Measurements from ENCODE around the gene ZNF609.
"Not testable (repeated sequence)": the region's sequence is repeated elsewhere in the genome, so short reads cannot be mapped to it uniquely, and the experiment has no call there.

Gene ZNF609

DNA sequence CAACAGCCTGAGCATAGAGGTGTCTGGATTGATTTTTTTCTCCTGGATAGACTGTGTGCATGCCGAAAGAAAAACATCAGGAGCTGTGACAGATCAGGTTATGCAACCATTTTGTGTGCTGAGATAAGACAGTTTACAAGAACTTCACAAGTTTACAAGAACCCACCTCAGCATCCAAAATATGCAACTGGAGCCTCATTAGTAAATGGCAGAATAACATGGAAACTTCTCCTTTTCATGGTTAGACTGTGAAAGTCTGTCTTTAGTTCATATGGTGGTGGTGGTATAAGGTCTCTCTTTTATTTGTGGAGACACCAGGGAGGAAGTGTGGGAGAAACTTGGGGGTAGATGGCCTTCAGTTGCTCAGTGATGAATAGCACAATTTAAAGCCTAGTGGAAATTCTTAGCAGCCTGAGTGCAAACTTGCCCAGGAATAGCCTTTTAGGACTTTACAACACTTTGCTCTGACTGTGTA lies 3.7 kb upstream of the ZNF609 start:
- DNase-seq, result no peak

DNA sequence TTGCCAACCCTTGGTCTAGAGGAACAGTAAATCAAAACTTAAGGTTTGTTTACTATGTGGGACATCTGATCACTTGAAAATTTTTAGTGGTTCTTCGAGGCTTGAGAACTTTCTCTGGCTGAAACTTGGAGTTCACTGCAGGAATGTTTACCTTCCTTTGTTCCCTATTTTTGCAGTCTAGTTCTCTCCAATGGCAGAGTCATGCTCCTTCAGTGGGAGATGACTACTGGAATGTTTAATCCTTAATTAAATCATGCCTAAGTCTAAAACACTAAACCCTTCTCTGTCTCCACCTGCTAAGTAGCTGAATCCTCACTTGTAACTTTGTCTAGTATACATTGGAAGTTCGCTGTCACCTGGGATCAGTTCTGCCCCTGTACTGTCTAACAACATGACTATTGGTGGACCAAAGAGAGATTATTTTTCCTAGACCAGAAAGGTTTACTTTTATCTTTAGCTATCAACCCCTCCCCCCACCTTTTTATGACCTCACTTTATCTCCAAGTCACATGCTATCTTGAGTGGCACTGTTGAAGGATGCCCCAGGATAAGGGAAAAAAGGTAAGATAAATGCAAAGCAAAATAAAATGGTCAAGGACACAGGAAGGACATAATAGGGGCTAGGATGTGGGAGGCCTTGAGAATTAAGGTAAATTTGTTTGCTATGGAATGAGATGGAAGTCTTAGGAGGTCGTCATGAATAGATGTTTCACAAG lies 1.2 kb upstream of the ZNF609 start:
- DNase-seq, result no peak

DNA sequence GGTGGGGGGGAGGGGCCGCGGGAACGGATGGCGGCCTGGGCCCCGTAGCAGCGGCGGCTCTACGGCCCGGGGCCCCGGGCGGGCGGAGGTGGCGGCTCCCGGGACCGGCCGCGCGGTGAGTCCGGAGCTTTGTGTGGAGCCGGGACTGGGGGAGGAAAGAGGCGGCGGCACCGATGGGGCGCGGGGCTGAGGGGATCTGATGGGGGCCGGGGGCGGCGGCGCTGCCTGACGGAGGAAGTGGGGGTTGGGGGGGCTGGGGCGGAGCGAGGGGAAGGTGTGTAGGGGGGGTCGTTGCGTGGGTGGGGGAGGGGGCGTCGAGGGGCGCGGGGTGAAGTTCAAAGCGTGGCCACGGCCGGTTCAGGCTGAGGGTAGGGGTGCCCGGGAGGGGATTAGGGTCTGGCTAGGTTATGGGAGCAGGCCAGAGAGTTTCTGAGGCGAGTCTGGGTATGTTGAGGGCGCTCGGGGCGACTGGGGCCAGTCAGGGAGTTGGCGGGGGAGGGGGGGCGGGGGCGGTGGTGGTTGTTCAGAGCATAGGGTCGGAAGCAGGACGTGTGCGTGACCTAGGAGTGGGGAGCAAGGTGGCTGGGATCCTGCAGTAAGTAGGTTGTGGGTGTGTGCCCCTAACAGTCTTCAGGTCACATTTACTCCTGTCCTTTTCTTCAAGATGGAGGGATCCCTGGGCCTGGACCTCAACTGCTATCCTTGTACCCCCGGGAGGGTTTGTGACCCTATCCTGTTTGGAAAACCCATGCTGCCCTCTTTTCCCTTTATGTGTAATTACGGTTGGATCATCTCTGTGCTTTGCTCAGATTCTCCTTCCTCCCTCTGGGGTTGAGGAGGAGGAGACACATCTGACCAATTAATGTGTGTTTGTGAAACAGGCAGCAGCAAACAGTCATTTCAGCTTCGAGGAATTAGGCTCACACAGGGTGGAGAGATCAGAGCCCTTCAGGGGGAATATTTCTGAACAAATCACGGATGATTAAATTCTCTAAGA lies 644 bp downstream of the ZNF609 start:
- no peak for DNase-seq

DNA sequence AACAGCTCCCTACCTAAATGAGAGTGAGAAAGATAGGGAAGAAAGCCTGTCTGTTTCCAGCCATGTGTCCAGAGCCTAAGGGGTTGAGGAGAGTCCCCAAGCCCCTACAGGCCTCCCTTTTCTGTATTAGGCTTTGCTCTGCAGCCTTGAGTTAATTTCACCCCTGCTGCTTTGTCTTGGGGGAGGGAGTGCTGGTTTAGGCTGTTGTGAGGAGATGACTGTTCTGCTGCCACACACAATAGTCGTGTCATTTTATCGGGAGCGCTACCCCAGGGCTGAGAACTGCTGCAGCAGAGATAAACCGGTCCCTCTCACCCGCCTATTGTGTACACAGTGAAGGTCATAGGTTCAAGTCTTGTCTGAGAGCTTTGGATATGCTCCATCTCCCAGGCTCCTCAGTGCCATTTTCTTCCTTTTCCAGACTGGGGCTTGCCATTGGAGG lies 1.4 kb downstream of the ZNF609 start:
- DNase-seq, result no peak

DNA sequence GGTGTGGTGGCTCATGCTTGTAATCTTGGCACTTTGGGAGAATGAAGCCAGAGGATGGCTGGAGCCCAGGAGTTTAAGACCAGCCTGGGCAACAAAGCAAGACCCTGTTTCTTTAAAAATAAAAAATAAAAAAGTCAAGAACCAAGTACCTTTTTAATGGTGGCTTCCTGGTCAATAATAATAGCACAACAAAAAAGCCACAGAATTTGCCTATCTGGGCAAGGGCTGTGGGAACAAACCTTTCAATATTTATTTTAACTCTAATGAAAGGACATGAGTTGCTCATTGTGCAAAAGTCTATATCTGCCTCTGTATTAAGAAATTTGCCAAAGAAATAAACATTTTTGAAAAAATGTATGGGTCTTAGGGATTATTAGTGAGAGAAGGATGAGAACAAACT lies 2.1 kb downstream of the ZNF609 start:
- DNase-seq, result no peak

DNA sequence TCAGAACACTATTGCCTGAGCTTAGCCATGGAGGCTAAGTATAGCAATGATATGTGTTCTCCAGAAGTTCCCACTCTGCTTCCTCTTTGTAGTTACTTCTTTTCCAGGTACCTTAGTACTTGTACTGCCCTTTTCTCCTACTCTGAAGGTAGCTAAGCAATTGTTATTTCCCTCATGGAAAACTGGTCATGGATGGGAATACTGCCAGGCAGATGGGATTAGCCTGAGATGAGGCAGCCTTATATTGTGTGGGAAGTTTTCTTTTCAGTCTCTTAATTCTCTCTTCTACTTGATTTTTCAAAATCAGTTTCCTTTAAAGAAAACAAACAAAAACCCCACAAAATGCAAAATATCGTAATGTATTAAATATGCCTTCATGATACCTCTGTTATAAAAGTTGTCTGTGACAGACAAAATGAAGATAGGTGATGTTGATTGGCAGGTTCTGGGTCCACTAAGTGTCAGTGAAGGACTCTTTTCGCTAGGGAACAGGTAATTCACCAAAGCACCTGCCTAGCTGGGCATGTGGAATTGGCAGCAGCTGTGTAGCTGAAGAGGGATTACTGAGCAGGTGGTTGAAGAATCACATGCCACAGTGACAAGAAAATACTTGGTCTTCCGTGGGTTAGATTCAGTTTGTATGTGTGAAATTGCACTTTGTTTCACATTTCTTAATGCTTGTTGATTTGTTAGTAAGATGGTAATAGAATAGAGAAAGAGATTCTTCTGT lies 4.1 kb downstream of the ZNF609 start:
- no peak for DNase-seq

DNA sequence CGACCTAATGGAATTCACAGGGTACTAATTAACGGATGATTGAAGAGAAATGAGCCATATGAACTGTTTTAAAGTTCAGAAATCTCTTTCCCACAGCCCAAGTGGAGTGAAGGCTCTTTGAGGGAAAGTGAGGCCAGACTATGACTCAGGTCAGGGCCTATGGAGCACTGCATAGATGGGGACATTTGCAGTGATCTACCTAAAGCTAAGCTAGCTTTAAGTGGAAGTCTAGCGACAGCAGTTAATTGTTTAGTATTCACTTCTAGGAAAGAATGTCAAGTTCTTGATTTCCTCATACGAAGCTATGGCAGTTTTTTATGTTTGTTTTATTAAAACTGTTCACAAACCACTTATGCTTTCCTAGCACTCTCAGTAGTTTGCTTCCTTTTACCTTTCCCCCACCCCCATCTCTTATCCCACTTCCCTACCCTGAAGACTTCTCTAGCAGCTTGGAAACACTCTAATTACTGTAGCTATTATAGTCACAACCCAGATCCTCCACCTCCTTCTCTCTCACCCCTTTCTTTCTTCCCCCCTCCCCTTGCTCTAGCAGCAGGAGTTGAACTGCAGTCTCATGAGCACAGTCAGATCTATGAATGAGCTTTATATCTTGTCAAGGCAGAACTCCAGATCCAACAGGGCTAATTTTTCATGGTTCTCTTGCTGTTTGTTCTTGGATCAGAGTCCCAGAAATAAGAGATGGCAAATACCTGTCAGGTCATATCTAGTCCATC lies 6.2 kb downstream of the ZNF609 start:
- no peak for DNase-seq

DNA sequence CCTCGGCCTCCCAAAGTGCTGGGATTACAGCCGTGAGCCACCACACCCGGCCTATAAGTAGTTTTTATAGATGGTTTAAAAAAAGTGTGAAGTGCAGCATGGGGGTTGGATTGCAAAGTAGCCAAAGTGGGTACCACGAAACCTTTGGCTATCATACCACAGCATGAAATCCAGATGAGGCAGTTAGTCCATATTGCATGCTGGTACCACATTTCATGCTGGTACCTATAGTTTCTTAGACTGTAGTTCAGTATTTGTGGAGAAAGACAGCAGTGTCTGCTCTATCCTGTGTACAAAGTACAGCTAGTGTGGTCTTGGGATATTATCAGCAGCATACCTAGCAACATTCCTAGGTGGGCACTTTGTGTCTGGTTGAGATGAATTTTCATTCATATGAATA lies 11.8 kb downstream of the ZNF609 start:
- DNase-seq, result no peak

DNA sequence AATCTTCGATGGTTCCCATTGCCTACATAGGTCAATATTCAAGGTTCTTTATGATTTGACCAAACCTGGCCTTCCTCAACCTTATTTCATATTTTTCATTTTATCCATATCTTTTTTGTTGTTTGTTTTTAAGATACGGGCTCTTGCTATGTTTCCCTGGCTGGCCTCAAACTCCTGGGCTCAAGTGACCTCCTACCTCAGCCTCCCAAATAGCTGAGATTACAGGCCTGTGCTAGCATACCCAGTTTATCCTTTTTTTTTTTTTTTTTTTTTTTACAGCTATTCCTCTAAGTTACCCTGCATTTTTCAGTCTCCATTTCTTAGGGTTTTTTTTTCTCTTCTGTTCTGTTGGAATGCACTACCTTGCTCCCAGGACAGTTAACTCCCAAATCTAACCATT lies 14.5 kb downstream of the ZNF609 start:
- DNase-seq, result no peak

DNA sequence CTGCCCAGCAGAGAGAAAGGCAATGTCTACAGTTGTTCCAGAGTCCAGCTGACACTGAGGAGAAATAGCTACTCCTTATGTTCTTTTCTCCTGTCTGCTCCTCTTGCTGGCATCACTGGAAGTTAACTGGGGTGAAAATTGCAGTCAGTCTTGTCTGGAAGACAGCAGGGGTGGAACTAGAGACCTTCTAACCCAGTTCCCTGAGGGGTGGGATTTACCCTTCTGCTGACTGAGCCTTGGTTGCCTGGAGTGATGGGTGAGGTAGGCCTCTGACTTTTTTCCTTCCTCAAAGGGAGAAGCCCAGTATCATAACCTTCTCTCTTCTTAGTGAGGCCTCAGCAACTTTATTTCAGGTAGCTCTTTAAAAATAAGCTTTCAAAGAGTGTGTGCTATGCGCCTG lies 16.2 kb downstream of the ZNF609 start:
- DNase-seq, result no peak

DNA sequence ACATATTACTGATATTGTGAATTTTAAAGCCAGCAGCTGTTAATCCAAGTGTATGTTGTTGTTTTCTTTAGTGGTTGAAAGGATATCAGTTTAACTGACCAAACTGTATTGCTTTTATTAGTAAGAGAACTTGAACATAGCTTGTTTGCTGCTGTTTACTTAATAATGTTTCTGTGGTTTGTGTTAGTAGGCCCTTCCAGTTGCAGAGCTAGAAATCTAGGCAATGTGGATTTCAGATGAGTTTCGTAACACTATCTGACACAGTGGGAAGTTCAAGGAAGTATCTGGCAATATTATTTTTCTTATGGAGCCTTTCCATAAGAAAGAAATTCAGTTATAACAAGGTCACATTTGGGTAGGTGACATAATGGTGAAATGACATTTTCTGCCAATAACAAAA lies 18.5 kb downstream of the ZNF609 start:
- no peak for DNase-seq

DNA sequence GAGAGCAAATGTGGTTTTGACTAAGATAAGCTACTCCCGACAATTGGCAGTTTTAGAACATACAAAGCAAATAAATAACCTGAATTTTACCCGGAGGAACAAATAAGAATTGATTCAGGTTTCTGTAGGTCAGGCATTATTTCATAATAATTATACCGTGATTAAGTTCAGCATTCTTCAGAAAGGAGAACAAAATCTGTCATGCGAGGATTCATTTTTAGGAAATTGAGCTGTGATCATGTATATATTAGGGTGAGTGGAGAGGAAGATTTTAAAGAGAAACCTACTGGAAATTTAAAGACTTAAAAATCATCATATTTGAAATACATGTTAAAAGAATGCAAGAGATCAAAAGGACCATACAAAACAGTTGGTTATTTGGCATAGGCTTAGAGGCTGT lies 20.5 kb downstream of the ZNF609 start:
- no peak for DNase-seq

DNA sequence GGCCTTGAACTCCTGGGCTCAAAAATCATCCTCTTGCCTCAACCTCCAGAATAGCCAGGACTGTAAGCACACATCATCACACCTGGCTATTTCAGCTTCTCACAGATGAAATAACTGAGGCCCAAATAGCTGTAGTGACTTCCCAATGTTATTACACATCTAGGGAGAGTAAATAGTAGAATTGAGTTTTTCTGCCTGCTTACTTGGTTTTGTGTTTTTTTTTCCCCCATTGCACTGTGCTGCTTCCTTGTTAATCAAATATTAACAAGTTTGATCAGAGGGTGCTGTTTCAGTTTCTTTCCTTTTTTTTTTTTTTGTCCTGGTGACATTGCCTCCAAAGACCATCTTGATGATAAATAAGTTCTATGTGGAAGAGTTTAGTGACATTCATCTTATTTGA lies 23.4 kb downstream of the ZNF609 start:
- no peak for DNase-seq

DNA sequence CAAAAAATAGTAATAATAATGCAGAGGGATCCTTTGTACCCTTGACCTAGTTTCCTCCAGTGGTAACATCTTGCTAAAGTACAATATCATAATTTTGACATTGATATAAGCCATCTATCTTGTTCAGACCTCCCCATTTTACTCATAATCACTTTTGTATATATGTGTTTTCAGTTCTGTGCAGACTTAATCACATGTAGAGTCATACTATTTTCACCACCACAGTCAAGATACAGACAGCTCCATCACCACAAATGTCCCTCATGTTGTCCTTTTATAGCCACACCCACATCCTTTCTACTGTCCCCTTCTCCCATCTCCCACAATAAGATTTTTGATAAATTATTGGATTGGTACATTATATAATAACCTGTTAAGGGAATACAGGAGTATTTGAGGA lies 25.4 kb downstream of the ZNF609 start:
- DNase-seq, result no peak

DNA sequence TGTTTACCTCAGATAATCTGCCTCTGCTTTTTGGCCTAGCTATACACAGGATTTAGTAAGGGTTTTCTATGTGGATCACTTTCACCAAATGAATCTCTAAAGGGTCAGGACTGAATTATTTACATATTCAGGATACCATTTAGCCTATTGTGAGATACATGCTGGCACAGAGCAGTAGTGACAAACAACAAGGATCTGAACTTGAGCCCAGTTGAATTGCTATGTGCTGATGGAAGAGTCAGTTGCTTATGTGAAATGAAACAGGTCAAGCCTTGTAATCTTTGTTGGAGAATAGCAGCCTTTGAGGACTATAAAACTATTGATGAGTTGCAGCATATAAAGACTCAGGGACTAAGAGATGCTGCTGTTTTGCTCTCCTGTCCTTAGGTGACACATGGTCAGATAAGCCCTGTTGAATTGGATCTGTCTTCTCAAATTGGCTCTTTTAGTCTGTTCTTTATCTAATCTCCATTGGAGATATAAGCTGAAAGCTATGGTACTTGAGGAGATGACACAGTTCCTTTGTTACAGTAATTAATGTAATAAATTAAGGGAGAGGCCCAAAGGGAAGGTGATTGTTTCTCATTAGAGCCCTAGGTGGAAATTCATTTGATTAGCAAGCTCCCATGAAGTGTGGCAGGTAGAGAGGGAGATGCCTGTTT lies 30.4 kb downstream of the ZNF609 start:
- DNase-seq, result no peak

DNA sequence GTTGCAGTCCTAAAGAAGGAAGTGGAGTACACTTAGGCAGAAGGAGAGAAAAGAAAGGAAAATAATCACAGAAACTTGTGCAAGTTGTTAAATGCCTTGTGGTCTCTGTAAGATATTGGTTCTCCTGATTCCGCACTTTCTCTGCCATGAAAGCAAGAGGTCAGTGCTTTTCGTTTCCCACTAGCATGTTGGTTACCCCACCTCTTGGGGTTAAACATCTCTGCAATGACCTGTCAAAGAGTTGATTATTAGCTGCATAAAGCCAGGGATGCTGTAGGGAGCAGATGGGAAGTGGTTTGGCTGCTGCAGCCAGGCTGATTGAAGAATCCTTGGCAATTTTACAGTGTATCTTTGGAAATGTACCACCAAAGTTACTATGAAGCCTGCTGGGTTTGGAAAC lies 33.3 kb downstream of the ZNF609 start:
- DNase-seq, result no peak

DNA sequence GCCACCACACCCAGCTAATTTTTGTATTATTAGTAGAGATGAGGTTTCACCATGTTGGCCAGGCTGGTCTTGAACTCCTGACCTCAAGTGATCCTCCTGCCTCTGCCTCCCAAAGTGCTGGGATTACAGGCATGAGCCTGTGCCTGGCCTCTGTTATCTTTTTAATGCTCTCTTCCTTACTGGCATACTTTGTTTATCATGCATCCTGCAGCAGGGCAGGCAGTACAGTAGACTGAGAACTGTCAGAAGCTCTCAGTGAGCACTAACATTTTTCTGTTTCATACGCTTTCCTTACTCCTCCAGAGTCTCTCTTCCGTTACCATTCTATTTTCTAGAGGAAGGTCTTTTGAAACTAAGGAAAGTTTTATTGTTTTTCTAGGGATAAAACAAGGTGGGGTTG lies 35.6 kb downstream of the ZNF609 start:
- DNase-seq, result not testable (repeated sequence)

DNA sequence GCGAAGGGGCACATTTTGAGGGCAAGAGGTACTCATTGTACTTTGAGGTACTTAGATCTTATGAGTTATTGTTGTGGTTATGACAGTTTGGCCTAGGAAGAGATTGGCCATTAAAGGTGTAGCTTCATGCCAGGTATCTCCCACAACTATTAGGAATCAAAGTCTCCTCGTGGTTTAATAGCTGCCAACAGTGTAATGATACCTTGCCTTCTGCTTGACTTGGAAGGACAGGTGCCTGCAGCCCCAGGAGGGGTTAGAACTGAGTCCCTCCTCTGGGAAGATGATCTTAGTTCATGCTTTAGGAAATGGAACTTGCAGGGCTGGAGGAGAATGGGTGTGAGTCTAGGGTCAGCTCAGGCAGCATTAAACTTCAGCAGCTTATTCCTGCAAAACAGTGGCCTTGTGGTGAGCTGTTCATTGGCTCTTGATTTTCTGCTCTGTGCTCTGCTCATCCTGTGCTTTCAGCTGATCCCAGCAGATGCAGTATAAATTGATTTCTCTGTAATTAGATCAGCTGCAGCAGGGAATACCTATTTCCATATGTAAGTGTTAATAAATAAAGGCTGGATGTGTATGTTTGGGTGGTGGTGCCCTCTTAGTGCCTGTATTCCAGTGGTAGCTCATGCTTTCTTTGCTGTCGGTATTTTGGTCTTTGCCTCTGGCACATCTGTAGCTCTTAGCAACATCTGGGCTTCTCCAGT lies 40.5 kb downstream of the ZNF609 start:
- DNase-seq, result no peak

DNA sequence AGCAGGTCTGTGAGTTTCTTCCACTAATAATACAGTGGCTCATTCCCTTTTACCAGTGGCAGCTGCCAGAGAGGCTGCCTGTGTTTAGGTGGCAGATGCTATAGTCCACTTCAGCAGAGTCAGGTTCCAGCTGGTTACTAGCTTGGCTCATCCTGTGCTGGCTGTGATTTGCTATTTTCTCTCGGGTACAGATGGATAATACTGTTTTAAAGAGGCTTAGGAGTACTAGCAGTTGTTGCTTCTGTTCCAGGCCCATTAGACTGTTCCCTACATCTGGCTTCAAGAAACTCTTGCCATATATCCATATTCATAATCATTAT lies 41.0 kb downstream of the ZNF609 start:
- DNase-seq, result no peak

DNA sequence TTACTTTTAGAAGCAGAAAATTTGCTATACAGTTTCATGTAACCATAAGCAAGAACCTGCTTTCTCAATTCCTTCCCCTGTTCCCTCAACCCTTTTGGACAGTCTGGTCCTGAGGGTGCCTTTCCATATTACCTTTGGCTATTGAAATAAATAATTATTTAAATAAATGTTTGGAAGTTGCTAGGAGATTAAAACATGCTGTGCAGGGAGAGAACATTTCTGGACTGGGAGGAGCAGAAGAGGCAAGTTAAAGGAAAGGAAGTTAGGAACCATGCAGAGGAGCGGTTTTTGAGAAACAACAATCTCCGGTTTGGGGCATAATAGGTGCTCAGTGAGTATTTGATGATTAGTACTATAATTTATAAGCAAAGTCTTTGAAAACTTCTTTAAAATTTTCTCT lies 41.8 kb downstream of the ZNF609 start:
- DNase-seq, result no peak

DNA sequence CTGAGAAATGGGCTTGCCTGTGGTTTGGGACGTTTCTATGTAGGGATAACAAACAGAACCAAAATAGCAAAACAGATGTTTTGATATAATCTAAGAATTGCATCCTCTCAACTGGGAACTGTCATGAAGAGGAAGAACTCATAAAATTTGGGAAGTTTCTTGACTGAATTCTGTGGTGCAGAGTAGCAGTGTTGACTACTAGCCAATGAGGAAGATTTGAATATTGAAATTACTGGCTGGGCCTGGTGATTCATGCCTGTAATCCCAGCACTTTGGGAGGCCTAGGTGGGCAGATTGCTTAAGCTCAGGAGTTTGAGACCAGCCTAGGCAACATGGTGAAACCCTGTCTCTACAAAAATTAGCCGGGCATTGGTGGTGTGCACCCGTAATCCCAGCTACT lies 42.2 kb downstream of the ZNF609 start:
- no peak for DNase-seq

DNA sequence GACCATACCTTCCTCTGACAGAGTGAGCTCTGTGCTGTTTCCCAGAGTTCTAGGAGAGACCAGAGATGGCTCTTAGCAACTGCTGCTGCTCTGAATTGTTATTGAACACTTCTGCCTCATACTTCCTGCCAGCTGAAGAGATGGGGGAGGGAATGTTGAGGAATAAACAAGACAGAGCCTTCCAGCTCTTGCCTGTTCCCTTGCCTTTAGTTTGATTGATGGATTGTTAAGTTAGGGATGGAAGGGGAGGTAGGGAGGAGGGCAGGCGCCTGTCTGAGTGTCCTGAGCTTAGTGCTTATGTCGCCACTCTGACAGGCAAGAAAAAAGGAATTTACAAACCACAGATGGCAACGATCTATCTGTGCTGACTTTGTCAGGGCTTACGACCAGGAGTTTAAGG lies 42.8 kb downstream of the ZNF609 start:
- DNase-seq, result no peak

All from SIG-M5 (cell line).